PC-3 (cell line): Measurements from ENCODE around the gene AFF3. TPM values are rescaled to one million over a fixed set of nuclear protein-coding genes. Genes with fewer than 3 reads are reported as not detected.

Experiments
- ATAC-seq: fragments of 200-7000 bp; cut with Tn5 transposase; 2 replicates; pipeline ENCODE4 v1.9.1; 2020; ENCODE audit warnings: mild to moderate bottlenecking, moderate library complexity
- BruUV-seq: library from RNA; stranded (reverse); fragments of 400-500 nt; replicated peaks from 2 replicates; lab custom pipeline; 2021; lab: Mats Ljungman, UMichigan
- CTCF ChIA-PET: fragments of 300-600 bp; sonication (Branson Sonifier 250); formaldehyde crosslinking; loops from one replicate; lab custom pipeline; 2022; ENCODE audit warnings: antibody characterized with exemption; lab: Charles Lee
- POLR2A ChIA-PET: fragments of 300-600 bp; sonication (Branson Sonifier 250); formaldehyde crosslinking; loops from one replicate; lab custom pipeline; 2022; ENCODE audit warnings: antibody characterized with exemption; ENCODE audit not compliant: unreplicated experiment; lab: Charles Lee
- DNase-seq: peaks from one replicate; pipeline ENCODE4 v3.0.0-alpha.2; 2015
- H2AFZ ChIP-seq: fragments of 300-600 bp; sonication (generic); 2 replicates; pipeline ENCODE4 v1.6.0; 2016; ENCODE audit warnings: antibody characterized with exemption, low read length
- H3F3A ChIP-seq: fragments of 300-600 bp; sonication (generic); one replicate; pipeline ENCODE4 v1.6.0; 2017; ENCODE audit warnings: antibody characterized with exemption, low read length, control low read depth, mild to moderate bottlenecking; ENCODE audit not compliant: unreplicated experiment
- H3K27ac ChIP-seq: fragments of 300-600 bp; sonication (generic); 2 replicates; pipeline ENCODE4 v1.5.1; 2016; ENCODE audit warnings: mild to moderate bottlenecking, low read length
- H3K27me3 ChIP-seq: fragments of 300-600 bp; sonication (generic); 2 replicates; pipeline ENCODE4 v1.6.1; 2016; ENCODE audit warnings: low read length, mixed read lengths
- H3K36me3 ChIP-seq: fragments of 300-600 bp; sonication (generic); 2 replicates; pipeline ENCODE4 v1.6.1; 2016; ENCODE audit warnings: low read depth, mixed run types, low read length, mixed read lengths
- H3K4me1 ChIP-seq: fragments of 300-600 bp; sonication (generic); 2 replicates; pipeline ENCODE4 v1.5.1; 2016; ENCODE audit warnings: low read length; ENCODE audit not compliant: insufficient read depth
- H3K4me2 ChIP-seq: fragments of 300-600 bp; sonication (generic); 2 replicates; pipeline ENCODE4 v1.6.0; 2016; ENCODE audit warnings: low read length
- H3K4me3 ChIP-seq: fragments of 300-600 bp; sonication (generic); 2 replicates; pipeline ENCODE4 v1.5.1; 2016; ENCODE audit warnings: mild to moderate bottlenecking, low read length, mixed read lengths
- H3K79me2 ChIP-seq: fragments of 300-600 bp; sonication (generic); 2 replicates; pipeline ENCODE4 v1.6.1; 2017; ENCODE audit warnings: low read length, mixed read lengths
- H3K9ac ChIP-seq: fragments of 300-600 bp; sonication (generic); 2 replicates; pipeline ENCODE4 v1.6.0; 2016; ENCODE audit warnings: mild to moderate bottlenecking, low read length
- H3K9me2 ChIP-seq: fragments of 300-600 bp; sonication (generic); replicated peaks from 2 replicates; pipeline ENCODE4 v1.6.1; 2016; ENCODE audit warnings: mixed run types, low read length, mixed read lengths
- H3K9me3 ChIP-seq: fragments of 300-600 bp; sonication (generic); 2 replicates; pipeline ENCODE4 v1.6.1; 2016; ENCODE audit warnings: low read length, mixed read lengths
- H4K20me1 ChIP-seq: fragments of 300-600 bp; sonication (generic); 2 replicates; pipeline ENCODE4 v1.6.1; 2016; ENCODE audit warnings: low read length, mixed read lengths
- EZH2 ChIP-seq: fragments of 300-600 bp; sonication (generic); IDR thresholded peaks from one replicate; pipeline ENCODE4 v1.6.1; 2017; ENCODE audit warnings: antibody characterized with exemption, mild to moderate bottlenecking, low read length; ENCODE audit not compliant: unreplicated experiment
- EZH2phosphoT487 ChIP-seq: fragments of 300-600 bp; sonication (generic); IDR thresholded peaks from 2 replicates; pipeline ENCODE4 v1.6.1; 2018; ENCODE audit warnings: mild to moderate bottlenecking, antibody characterized with exemption, low read length, borderline replicate concordance
- intact Hi-C: fragments of 100-400 bp; cut with micrococcal nuclease; formaldehyde crosslinking; loops from 2 replicates; pipeline ENCODE4 v1.9.0; 2023
- total RNA-seq: library from RNA; depleted of rRNA; stranded (reverse); fragments of >200 nt; gene quantifications from 2 replicates; pipeline ENCODE4 v1.2.3, GENCODE V29; 2014
- TF ChIP-seq, protein P1 (sequence below): fragments of 300-600 bp; sonication (generic); conservative IDR thresholded peaks from 2 replicates; pipeline ENCODE4 v1.5.1; 2017; ENCODE audit warnings: antibody characterized with exemption, low read depth, mild to moderate bottlenecking, low read length

Gene AFF3
- total RNA-seq, 1 experiment from 2014 or later, result 0.04 TPM

- Histone ChIP-seq H4K20me1 (no peaks in the 10 kb centered on the region), H3K9ac (no peak overlapping the region), H3K36me3 (no peaks in the 10 kb centered on the region), H3K79me2 (no peaks in the 10 kb centered on the region), H2AFZ (no peak overlapping the region), H3K4me3 (no peak overlapping the region), H3K9me3 (no peaks in the 10 kb centered on the region), H3K27ac (peak overlapping the region; percentile 82; the same call in 1 of the 2 replicates), H3F3A (no peaks in the 10 kb centered on the region), H3K9me2 (no peaks in the 10 kb centered on the region), H3K4me2 (no peak overlapping the region), H3K4me1 (peaks cover 48% of the 10 kb centered on the region), H3K27me3 (no peaks in the 10 kb centered on the region)
- no peak for ATAC-seq
- intact Hi-C loops, result loop anchor here (10.0 kb wide), 1 partner anchor 162 kb away; no protein-coding TSS in a partner anchor
- ChIA-PET CTCF (no interaction called here), POLR2A (no interaction called here)
- BruUV-seq, result no TSS peak
- DNase-seq, result no peak
- TF ChIP-seq EZH2 (no peak), EZH2phosphoT487 (no peak)
- TF ChIP-seq, protein P1, sequence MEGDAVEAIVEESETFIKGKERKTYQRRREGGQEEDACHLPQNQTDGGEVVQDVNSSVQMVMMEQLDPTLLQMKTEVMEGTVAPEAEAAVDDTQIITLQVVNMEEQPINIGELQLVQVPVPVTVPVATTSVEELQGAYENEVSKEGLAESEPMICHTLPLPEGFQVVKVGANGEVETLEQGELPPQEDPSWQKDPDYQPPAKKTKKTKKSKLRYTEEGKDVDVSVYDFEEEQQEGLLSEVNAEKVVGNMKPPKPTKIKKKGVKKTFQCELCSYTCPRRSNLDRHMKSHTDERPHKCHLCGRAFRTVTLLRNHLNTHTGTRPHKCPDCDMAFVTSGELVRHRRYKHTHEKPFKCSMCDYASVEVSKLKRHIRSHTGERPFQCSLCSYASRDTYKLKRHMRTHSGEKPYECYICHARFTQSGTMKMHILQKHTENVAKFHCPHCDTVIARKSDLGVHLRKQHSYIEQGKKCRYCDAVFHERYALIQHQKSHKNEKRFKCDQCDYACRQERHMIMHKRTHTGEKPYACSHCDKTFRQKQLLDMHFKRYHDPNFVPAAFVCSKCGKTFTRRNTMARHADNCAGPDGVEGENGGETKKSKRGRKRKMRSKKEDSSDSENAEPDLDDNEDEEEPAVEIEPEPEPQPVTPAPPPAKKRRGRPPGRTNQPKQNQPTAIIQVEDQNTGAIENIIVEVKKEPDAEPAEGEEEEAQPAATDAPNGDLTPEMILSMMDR, result no peak
Measured at GRCh38 chr2:99812426-99812825, 330.0 kb downstream of the AFF3 start.

DNA sequence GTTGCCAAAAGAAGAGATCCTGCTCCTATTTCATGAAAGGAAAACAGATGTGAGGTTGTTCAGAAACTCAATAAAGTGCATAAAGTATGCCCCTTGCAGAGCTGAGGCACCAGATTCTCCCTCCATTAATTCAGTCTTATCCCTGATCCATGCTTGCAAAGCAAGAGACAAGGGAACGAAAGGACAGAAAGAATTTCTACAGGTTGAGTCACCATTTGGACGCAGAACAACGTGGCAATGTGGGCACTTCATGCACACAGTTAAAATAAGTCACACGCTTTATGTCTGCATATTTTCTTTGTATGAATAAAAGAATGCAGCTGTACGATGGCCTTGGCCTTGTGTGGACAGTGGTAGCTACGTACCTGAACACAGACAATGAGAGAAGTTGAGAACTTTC, 330.8 kb downstream of the AFF3 start:
- Histone ChIP-seq H3K4me1 (peaks cover 57% of the 10 kb centered on the region), H3K4me2 (peak overlapping the region; percentile 66), H3K9me2 (no peaks in the 10 kb centered on the region), H3K9me3 (no peaks in the 10 kb centered on the region), H3K27me3 (no peaks in the 10 kb centered on the region), H3K36me3 (no peaks in the 10 kb centered on the region), H4K20me1 (no peaks in the 10 kb centered on the region), H3K9ac (no peak overlapping the region), H3K27ac (peak overlapping the region; percentile 82), H2AFZ (peak overlapping the region; percentile 47), H3F3A (no peaks in the 10 kb centered on the region), H3K4me3 (peak overlapping the region; percentile 24; the same call in 1 of the 2 replicates), H3K79me2 (no peaks in the 10 kb centered on the region)
- intact Hi-C loops, result loop anchor here (10.0 kb wide), 1 partner anchor 163 kb away; no protein-coding TSS in a partner anchor
- DNase-seq (peak; percentile 92), ATAC-seq (peak; percentile 42)
- no peak for TF ChIP-seq EZH2phosphoT487
- TF ChIP-seq EZH2, result no peak
- TF ChIP-seq, protein P1, result no peak
- BruUV-seq, result no TSS peak
- ChIA-PET CTCF (no interaction called here), POLR2A (no interaction called here)

GRCh38 chr2:99810225-99810624, 332.2 kb downstream of the AFF3 start:
- TF ChIP-seq EZH2 (no peak), EZH2phosphoT487 (no peak)
- TF ChIP-seq, protein P1, result no peak
- H3K27me3 ChIP-seq, result no peaks in the 10 kb centered on the region
- H3K9me3 ChIP-seq, result no peaks in the 10 kb centered on the region
- intact Hi-C loops, result loop anchor here (10.0 kb wide), 1 partner anchor 165 kb away; no protein-coding TSS in a partner anchor
- BruUV-seq, result no TSS peak
- H3K9ac ChIP-seq, result no peak overlapping the region
- no peak overlapping the region for H3K4me3 ChIP-seq
- peaks cover 70% of the 10 kb centered on the region for H3K4me1 ChIP-seq
- no peak overlapping the region for H2AFZ ChIP-seq
- no peaks in the 10 kb centered on the region for H3F3A ChIP-seq
- ChIA-PET CTCF (no interaction called here), POLR2A (no interaction called here)
- no peaks in the 10 kb centered on the region for H3K9me2 ChIP-seq
- H4K20me1 ChIP-seq, result no peaks in the 10 kb centered on the region
- ATAC-seq, result no peak; the same call in 1 of the 2 replicates
- peak overlapping the region; percentile 82 for H3K27ac ChIP-seq
- H3K4me2 ChIP-seq, result peak overlapping the region; percentile 73; the same call in 1 of the 2 replicates
- H3K36me3 ChIP-seq, result no peaks in the 10 kb centered on the region
- DNase-seq, result peak; percentile 71
- H3K79me2 ChIP-seq, result no peaks in the 10 kb centered on the region
